Stimulated activated CD8-positive, alpha-beta memory T cell treated with anti-CD3 and anti-CD28 coated beads, Interleukin-2, amount 100 ng/mL, for 1 hour (primary cell): ENCODE data around the gene OR10A4.
"Not testable (repeated sequence)": the region's sequence is repeated elsewhere in the genome, so short reads cannot be mapped to it uniquely, and the experiment has no call there.

Experiments
- DNase-seq, 2 donors: peaks; one replicate each; pipeline ENCODE4 v3.0.0-alpha.2; 2020; ENCODE audit warnings: low read depth in 2 of 2

OR10A4 gene

DNA sequence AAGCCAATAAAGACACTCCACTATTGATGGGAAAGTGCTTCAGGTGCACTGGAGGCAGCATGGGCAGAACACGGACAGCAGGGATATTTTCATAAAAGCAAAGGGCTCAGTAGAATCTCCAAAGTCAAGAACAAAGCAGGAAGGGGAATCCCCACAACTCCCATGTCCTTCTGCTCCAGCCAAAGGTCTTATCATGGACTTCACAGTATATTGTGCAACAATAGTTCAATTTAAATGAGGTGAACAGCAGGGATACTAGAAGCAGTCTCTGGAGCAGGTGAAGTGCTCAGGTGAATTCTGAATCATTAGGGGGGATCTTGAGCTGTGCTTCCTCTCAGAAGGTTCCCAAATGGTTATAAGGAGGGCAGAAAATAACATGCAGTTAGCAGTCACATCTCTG, 22.5 kb downstream of the OR10A4 start:
- DNase-seq: no peak

DNA sequence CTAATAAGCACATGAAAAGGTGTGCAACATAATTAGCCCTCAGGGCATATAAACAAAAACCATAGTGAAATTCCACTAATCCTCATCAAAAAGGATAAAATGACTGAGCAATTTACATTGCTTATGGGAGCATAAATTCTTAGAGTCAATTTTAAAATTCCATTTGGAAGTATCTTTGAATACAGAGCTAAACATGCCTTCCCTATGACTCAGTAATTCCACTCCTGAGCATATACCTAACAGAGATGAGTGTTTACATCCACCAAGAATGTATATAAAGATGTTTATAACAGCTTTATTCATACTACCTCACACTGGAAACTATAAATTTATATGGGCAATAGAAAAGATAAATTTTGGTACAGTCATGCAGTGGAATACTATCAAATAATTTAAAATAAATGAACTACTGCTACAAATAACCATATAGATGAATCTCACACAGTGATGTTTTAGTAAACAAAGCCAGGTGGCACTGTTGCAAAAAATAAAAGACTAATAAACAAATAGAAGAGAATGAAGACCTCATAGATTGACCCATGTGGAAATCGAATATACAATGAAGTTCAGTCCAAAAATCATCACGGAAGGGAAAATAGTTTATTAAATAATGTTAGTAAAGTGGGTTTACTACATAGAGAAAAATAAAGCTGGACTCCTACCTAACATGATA, 24.0 kb downstream of the OR10A4 start:
- no peak for DNase-seq

DNA sequence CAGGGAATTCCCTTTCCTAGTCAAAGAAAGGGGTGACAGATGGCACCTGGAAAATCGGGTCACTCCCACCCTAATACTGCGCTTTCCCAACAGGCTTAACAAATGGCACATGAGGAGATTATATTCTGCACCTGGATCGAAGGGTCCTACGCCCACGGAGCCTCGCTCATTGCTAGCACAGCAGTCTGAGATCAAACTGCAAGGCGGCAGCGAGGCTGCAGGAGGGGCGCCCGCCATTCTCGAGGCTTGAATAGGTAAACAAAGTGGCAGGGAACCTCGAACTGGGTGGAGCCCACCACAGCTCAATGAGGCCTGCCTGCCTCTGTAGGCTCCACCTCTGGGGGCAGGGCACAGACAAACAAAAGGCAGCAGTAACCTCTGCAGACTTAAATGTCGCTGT, 28.4 kb downstream of the OR10A4 start:
- not testable (repeated sequence) for DNase-seq

DNA sequence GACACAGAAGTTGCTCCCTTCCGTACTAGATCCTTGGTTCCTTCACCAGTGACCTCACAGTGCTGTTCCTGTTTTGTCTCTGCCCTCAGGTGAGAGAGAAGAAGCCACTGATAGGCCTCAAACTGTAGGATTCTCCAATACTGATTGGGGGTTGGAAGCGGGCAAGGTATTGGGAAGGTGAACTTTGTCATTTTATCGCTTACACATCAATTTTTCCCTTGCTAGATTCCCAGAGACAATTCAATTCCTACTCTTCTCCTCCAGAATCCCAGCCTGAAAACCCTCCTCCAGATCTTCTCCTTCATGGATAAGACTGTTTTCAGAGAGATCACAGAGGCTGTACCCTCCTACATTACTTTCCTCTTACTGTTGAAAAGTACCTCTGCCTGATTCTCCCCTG, 35.0 kb downstream of the OR10A4 start:
- no peak for DNase-seq

DNA sequence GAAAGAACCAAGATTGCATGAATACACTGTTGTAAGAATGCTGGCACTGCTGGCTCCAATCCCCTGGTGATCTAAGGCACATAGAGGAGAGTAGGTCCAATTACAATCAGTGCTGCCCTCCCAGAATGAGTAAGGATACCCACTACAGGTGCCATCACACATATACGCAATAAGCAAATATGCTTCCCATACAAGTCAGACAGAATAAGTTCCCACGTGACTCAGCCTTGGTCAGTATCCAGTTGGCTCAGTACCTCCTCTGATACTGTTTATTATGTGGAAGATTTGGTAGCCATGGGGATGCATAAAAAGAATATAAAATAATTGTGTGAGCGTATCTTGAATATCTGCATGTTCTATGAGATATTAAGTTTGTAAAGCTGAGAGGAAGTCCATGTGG, 35.5 kb downstream of the OR10A4 start:
- DNase-seq: no peak

DNA sequence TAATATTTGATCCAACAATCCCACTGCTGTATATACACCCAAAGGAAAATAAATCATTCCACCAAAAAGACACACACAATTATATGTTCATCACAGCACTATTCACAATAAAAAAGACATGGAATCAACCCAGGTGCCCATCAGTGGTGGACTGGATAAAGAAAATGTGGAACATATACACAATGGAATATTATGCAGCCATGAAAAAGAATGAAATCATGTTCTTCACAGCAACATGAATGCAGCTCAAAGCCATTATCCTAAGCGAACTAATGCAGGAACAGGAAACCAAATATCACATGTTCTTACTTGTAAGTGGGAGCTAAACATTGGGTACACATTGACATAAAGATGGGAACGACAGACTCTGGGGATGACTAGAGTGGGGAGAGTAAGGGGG, 43.3 kb downstream of the OR10A4 start:
- DNase-seq: no peak

DNA sequence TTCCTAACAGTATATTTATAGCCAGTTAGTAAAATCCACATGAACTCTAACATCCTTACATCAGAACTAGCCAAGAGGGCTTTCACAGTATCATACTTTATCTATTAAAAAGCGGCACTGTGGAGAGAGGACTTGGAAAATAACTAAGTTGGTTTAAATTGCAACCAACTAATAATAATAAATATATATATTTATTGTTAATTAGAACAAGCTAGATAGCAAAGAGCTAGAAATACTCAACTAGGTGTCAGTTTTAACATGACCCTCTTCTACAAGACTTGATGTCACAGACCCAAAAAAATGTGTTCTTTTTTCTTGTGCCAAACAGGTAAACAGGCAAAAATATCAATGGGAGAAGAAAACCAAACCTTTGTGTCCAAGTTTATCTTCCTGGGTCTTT, 44.3 kb downstream of the OR10A4 start, which contains the start of gene OR2D3:
TSS of gene OR2D3 (plus strand) at position 301 of the 400 bp plus-strand sequence. CDS start at position 301, 0 bp downstream.
- no peak for DNase-seq

DNA sequence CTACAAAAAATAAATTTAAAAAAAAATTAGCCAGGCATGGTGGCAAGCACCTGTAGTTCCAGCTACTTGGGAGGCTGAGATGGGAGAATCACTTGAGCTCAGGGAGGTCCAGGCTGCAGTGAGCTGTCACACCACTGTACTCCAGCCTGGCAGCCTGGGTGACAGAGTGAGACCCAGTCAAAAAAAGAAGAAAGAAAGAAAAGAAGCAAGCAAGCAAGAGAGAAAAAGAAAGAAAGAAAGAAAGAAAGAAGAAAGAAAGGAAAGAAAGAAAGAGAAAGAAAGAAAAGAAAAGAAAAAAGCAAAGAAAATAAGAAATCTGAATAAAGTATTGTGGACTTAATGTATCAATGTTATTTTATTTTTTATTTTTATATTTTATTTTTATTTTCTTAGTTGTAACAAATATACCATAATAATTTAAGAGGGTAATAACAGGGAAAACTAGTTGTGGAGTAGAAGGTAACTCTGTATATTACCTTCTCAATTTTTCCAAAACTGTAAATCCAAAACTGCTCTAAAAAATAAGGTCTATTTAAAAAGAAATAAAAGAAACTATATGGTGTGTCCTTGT, 48.7 kb downstream of the OR10A4 start:
- DNase-seq: no peak

DNA sequence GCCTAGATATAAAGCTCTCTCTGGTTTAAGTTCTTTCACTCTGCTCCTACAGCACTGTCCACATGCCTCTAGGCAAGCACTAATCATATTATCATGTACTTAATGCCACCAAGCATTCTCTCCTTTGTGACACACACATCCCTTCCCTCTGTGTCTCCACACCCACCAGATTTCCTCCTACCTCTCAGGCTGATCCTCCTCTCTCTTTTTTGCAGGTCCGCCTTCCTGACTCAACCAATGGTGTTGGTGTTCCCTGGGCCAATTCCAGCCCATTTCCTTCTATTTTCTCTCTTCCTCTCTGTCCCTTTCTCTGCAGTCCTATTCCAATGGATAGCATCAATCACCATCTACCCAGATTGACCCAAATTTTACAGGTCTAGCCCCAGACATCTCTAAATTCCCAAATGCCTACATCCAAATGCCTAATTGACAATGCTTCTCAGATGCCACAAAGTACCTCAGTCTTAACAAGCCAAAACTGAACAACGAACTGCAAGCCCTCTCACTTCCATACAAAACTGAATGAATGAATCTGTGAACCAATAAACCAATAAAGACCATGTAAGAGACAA, 49.3 kb downstream of the OR10A4 start:
- no peak for DNase-seq

DNA sequence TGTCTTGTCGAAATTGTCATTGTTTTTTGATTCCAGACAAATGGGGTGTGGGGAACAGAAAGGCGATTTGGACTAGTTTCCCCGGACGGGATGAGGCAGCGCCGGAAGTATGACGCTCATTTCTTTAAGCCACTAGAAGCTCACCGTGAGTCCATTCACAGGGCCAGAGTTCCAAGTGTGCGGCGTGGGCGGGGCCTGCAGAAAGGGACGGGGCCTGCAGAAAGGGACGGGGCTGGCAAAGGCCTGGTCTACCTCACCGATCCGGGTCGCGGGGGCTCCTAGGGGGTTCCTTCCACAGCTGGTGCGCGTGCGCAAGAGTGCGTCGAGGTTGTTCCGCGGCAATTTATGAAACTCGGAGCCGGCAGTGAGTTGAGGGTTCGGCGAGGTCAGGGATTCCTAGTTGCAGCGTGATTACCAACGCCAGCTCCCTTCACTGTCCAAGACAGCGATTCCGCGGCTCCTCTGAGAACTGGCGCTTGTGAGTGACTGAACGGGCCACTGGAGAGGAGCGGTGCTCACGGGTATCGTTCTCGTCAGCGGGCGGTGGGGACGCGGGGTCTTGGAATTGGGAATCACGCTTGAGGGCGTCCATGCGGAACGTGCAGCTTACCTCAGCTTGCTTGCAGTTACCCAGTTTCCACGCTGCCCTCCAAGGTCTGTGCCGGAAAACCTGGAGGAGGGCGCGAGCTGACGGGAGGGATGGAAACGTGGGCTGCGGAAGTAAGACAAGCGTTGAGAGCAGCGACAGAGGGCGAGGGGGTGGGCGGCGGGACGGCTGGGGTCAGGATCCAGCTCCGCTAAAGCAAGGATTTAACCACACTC, 50.0 kb downstream of the OR10A4 start, which contains the start of gene ZNF215:
TSS of gene ZNF215 (plus strand) at position 219 of the 822 bp plus-strand sequence. CDS start 5,847 bp downstream, outside the sequence.
- DNase-seq: no peak

DNA sequence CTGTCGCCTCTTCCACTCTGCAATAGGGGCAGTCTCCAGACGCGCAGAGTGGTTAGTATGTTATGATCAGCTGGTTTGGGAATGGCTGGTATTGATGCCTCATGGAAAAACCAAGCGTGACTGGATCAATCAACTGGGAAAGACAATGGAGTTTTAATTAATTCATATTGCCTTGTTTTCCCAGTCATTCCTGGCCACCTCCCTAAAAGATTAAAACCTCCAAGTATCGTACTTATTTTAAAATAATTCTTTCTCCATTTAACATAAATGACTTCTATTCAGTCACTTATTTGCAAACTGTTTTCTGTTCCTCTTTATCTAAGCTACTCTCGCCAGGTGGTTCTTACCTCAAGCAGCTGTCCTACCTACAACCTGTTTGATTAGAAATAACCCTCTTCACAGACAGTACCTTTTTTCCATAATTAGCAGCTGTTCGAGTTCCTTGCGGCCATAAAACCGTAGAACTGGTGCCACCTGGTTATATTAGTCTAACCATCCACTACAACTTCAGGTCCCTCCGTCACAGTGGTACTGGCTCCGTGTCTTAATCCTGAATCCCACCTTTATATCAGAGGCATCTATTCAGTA, 50.7 kb downstream of the OR10A4 start:
- no peak for DNase-seq
